K562 (cell line): ENCODE data around the gene TVP23A. TPM values are rescaled to one million over a fixed set of nuclear protein-coding genes. Genes with fewer than 3 reads are reported as not detected.

Experiments
- ERF ChIP-seq: fragments of 450-650 bp; formaldehyde crosslinking; IDR thresholded peaks from 2 replicates; pipeline ENCODE4 v1.4.0; 2020; ENCODE audit warnings: mild to moderate bottlenecking, mixed read lengths
- ETV6 ChIP-seq, 3 experiments: fragments of 150-350 bp in 1 of 3; sonication (generic) in 1 of 3; formaldehyde crosslinking in 1 of 3; IDR thresholded peaks; 2 replicates each; pipeline versions ENCODE4 v1.6.1 to v1.8.0; 2014 to 2022; ENCODE audit warnings: borderline replicate concordance in 2 of 3, low read depth in 2 of 3, antibody characterized with exemption in 1 of 3, low read length in 1 of 3, mild to moderate bottlenecking in 1 of 3, missing genetic modification reagents in 1 of 3
- FOXJ2 ChIP-seq: fragments of 200-800 bp; sonication (Bioruptor generic); IDR thresholded peaks from 2 replicates; pipeline ENCODE4 v1.6.1; 2016; ENCODE audit warnings: missing genetic modification characterization, missing compliant biosample characterization
- GTF2F1 ChIP-seq: IDR thresholded peaks from 2 replicates; pipeline ENCODE4 v1.6.1; 2011; ENCODE audit warnings: low read depth, low read length, improper control_type of control experiment
- KDM4B ChIP-seq, 2 experiments: fragments of 450-650 bp in 1 of 2; sonication (generic) in 1 of 2; IDR thresholded peaks; 2 replicates each; pipeline ENCODE4 v1.6.1; 2016 to 2017; ENCODE audit warnings: borderline replicate concordance in 2 of 2, antibody characterized with exemption in 1 of 2, low read depth in 1 of 2, mild to moderate bottlenecking in 1 of 2
- NCOA6 ChIP-seq: fragments of 450-650 bp; IDR thresholded peaks from 2 replicates; pipeline ENCODE4 v1.6.1; 2017; ENCODE audit warnings: mild to moderate bottlenecking
- PHTF2 ChIP-seq: fragments of 250-450 bp; sonication (Bioruptor Pico); IDR thresholded peaks from 2 replicates; pipeline ENCODE4 v1.5.0; 2021; ENCODE audit warnings: mild to moderate bottlenecking
- RAD51 ChIP-seq: fragments of 450-650 bp; IDR thresholded peaks from 2 replicates; pipeline ENCODE4 v1.7.1; 2016; ENCODE audit warnings: low read depth, mild to moderate bottlenecking, borderline replicate concordance
- RBM39 ChIP-seq: fragments of 200-400 bp; formaldehyde crosslinking; optimal IDR thresholded peaks from 2 replicates; pipeline ENCODE3; 2018; ENCODE audit warnings: low read depth, low read length
- RCOR1 ChIP-seq, 2 experiments: IDR thresholded peaks; 2 replicates each; pipeline ENCODE4 v1.6.1; 2012; ENCODE audit warnings: low read depth in 2 of 2, low read length in 2 of 2, borderline replicate concordance in 1 of 2, improper control_type of control experiment in 1 of 2
- TBP ChIP-seq: optimal IDR thresholded peaks from 2 replicates; pipeline ENCODE3; 2011; ENCODE audit warnings: low read depth, low read length, improper control_type of control experiment
- TCF7L2 ChIP-seq: fragments of 150-350 bp; IDR thresholded peaks from 2 replicates; pipeline ENCODE4 v1.6.1; 2016; ENCODE audit warnings: low read depth, mild to moderate bottlenecking, low read length, moderate library complexity
- ZNF165 ChIP-seq: fragments of 250-450 bp; sonication (Bioruptor Pico); IDR thresholded peaks from 2 replicates; pipeline ENCODE4 v1.4.0; 2020; ENCODE audit warnings: borderline replicate concordance
- ZNF764 ChIP-seq: fragments of 250-450 bp; sonication (Bioruptor Pico); IDR thresholded peaks from 2 replicates; pipeline ENCODE4 v1.4.0; 2020; ENCODE audit warnings: low read depth, mild to moderate bottlenecking, moderate library complexity
- ZNF830 ChIP-seq: fragments of 250-450 bp; sonication (Bioruptor Pico); IDR thresholded peaks from 2 replicates; pipeline ENCODE4 v1.5.0; 2021; ENCODE audit warnings: mild to moderate bottlenecking
- polyA plus RNA-seq, 8 experiments: library from polyadenylated mRNA; depleted of rRNA in 4 of 8; stranded (reverse) in 5 of 8; unstranded in 3 of 8; fragments of >200 nt; fragmentation: Nextera tagmentation in 2 of 8; fragmentation: Illumina TruSeq in 1 of 8; extraction: Ambion mirVana in 2 of 8; extraction: Trizol in 1 of 8; gene quantifications; 2 replicates each; pipeline versions ENCODE4 v1.2.1 to v1.2.3, GENCODE V29; 2011 to 2014; ENCODE audit warnings: inconsistent platforms in 1 of 8, missing spikeins in 1 of 8
- total RNA-seq, 7 experiments: library from RNA; depleted of rRNA in 6 of 7; stranded (reverse); fragments of >200 nt in 6 of 7; fragmentation: Illumina TruSeq in 2 of 7; extraction: Trizol in 2 of 7; gene quantifications; 2 replicates each; pipeline versions ENCODE4 v1.2.1 to v1.2.3, GENCODE V29; 2011 to 2021; ENCODE audit warnings: low replicate concordance in 1 of 7
- TF ChIP-seq, protein P1 (sequence below), 2 experiments: fragments of 250-450 bp in 1 of 2; fragments of 450-650 bp in 1 of 2; sonication (Bioruptor Pico) in 1 of 2; IDR thresholded peaks; 2 replicates each; pipeline versions ENCODE4 v1.6.1 to v1.8.0; 2016 to 2021; ENCODE audit warnings: mild to moderate bottlenecking in 2 of 2, moderate library complexity in 2 of 2, missing compliant biosample characterization in 1 of 2, missing genetic modification characterization in 1 of 2
- TF ChIP-seq, protein P2 (sequence below): fragments of 450-650 bp; IDR thresholded peaks from 2 replicates; pipeline ENCODE4 v1.6.1; 2016; ENCODE audit warnings: mild to moderate bottlenecking
- TF ChIP-seq, protein P3 (sequence below): fragments of 150-350 bp; IDR thresholded peaks from 2 replicates; pipeline ENCODE4 v1.6.1; 2014; ENCODE audit warnings: low read depth, mild to moderate bottlenecking, low read length, borderline replicate concordance
- TF ChIP-seq, protein P4 (sequence below): fragments of 250-450 bp; sonication (Bioruptor Pico); IDR thresholded peaks from 2 replicates; pipeline ENCODE4 v1.8.0; 2022; ENCODE audit warnings: inconsistent platforms, mild to moderate bottlenecking, moderate library complexity, borderline replicate concordance

Gene TVP23A
- total and polyA plus RNA-seq, 9 of the 15 experiments (the other 6 are each of a cell fraction or from before 2014, with no cell fraction given): 0.04 to 0.77 (median 0.10) TPM; not detected in 3

DNA sequence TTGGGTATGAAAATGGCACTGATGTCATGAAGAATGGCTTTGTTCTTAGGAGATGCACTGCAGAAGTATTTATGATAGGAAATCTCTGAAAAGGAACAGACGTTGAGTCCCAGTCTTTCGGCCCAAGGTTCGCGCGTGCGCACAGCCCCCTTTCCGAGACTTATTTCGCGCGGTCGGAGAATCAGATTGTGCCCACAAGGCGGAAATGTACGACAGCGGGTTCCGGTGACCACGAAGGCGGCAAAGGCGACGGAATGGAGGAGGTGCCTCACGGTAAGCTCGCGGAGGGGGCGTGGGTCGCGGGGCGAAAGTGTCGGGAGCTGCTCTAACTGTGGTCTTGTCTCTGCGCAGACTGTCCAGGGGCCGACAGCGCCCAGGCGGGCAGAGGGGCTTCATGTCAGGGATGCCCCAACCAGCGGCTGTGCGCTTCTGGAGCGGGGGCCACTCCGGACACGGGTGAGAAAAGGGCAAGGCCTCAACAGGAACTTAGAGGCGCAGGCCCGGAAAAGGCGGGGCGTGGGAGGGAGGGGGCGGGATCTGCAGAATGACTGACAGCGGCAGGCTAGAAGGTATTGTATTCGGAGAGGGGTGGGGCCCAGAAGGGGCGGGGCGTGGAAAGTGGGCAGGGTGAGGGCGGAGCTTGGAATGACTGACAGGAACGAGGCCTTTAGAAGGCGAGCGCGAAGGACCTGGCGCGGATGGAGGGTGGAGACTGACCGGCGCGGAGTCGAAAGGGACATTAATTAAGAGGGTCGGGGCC lies 74.8 kb downstream of the TVP23A start, which contains the start of gene NUBP1 (continued):
- TF ChIP-seq, protein P1, sequence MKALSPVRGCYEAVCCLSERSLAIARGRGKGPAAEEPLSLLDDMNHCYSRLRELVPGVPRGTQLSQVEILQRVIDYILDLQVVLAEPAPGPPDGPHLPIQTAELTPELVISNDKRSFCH (CRISPR knock-in tag; IDR thresholded peaks at IDR 0.05): no peak
- TF ChIP-seq, protein P1 (tag; IDR thresholded peaks at IDR 0.05): peak; percentile 20; the same call in 1 of the 2 replicates
- peak; percentile 68; the same call in 1 of the 2 replicates for TF ChIP-seq ERF
- TF ChIP-seq, protein P2, sequence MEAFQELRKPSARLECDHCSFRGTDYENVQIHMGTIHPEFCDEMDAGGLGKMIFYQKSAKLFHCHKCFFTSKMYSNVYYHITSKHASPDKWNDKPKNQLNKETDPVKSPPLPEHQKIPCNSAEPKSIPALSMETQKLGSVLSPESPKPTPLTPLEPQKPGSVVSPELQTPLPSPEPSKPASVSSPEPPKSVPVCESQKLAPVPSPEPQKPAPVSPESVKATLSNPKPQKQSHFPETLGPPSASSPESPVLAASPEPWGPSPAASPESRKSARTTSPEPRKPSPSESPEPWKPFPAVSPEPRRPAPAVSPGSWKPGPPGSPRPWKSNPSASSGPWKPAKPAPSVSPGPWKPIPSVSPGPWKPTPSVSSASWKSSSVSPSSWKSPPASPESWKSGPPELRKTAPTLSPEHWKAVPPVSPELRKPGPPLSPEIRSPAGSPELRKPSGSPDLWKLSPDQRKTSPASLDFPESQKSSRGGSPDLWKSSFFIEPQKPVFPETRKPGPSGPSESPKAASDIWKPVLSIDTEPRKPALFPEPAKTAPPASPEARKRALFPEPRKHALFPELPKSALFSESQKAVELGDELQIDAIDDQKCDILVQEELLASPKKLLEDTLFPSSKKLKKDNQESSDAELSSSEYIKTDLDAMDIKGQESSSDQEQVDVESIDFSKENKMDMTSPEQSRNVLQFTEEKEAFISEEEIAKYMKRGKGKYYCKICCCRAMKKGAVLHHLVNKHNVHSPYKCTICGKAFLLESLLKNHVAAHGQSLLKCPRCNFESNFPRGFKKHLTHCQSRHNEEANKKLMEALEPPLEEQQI: no peak
- TF ChIP-seq ZNF830 (CRISPR knock-in tag): no peak
- no peak for TF ChIP-seq ETV6 (IDR thresholded peaks at IDR 0.05; ENCODE audit: borderline replicate concordance in 1 of 2, low read depth in 2 of 2, low read length in 1 of 2)
- no peak for TF ChIP-seq ETV6 (CRISPR knock-in tag; IDR thresholded peaks at IDR 0.05; ENCODE audit: borderline replicate concordance)
- TF ChIP-seq KDM4B (IDR thresholded peaks at IDR 0.05; ENCODE audit: borderline replicate concordance in 2 of 2, low read depth in 1 of 2): peak in 1 of 2 experiments; percentile 83; a peak in 1 of 4 replicates
- peak; percentile 23 for TF ChIP-seq TBP
- TF ChIP-seq ZNF165: no peak
- no peak for TF ChIP-seq NCOA6
- TF ChIP-seq, protein P3, sequence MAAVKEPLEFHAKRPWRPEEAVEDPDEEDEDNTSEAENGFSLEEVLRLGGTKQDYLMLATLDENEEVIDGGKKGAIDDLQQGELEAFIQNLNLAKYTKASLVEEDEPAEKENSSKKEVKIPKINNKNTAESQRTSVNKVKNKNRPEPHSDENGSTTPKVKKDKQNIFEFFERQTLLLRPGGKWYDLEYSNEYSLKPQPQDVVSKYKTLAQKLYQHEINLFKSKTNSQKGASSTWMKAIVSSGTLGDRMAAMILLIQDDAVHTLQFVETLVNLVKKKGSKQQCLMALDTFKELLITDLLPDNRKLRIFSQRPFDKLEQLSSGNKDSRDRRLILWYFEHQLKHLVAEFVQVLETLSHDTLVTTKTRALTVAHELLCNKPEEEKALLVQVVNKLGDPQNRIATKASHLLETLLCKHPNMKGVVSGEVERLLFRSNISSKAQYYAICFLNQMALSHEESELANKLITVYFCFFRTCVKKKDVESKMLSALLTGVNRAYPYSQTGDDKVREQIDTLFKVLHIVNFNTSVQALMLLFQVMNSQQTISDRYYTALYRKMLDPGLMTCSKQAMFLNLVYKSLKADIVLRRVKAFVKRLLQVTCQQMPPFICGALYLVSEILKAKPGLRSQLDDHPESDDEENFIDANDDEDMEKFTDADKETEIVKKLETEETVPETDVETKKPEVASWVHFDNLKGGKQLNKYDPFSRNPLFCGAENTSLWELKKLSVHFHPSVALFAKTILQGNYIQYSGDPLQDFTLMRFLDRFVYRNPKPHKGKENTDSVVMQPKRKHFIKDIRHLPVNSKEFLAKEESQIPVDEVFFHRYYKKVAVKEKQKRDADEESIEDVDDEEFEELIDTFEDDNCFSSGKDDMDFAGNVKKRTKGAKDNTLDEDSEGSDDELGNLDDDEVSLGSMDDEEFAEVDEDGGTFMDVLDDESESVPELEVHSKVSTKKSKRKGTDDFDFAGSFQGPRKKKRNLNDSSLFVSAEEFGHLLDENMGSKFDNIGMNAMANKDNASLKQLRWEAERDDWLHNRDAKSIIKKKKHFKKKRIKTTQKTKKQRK: no peak
- TF ChIP-seq PHTF2 (CRISPR knock-in tag): no peak
- no peak for TF ChIP-seq TCF7L2
- TF ChIP-seq, protein P4, sequence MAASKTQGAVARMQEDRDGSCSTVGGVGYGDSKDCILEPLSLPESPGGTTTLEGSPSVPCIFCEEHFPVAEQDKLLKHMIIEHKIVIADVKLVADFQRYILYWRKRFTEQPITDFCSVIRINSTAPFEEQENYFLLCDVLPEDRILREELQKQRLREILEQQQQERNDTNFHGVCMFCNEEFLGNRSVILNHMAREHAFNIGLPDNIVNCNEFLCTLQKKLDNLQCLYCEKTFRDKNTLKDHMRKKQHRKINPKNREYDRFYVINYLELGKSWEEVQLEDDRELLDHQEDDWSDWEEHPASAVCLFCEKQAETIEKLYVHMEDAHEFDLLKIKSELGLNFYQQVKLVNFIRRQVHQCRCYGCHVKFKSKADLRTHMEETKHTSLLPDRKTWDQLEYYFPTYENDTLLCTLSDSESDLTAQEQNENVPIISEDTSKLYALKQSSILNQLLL (CRISPR knock-in tag): no peak
- TF ChIP-seq FOXJ2: no peak
- TF ChIP-seq RBM39: no peak
- no peak for TF ChIP-seq RAD51
- TF ChIP-seq GTF2F1: no peak
- TF ChIP-seq ZNF764 (CRISPR knock-in tag): 0 out of 2 replicates have a peak, but pooled peaks have one; percentile 13
- no peak for TF ChIP-seq RCOR1 (IDR thresholded peaks at IDR 0.05; ENCODE audit: borderline replicate concordance in 1 of 2, low read depth in 2 of 2, low read length in 2 of 2)
